GM12875 (cell line): ENCODE measurements around the gene AVEN.
"Not testable (repeated sequence)": the region's sequence is repeated elsewhere in the genome, so short reads cannot be mapped to it uniquely, and the experiment has no call there.

Source experiments
- H3K4me3 ChIP-seq: one replicate; pipeline ENCODE4 v1.5.1; 2011; ENCODE audit warnings: low read depth, low read length, control low read depth
- CTCF ChIP-seq: IDR thresholded peaks from 2 replicates; pipeline ENCODE4 v1.5.1; 2011; ENCODE audit warnings: low read depth, mild to moderate bottlenecking, control low read depth, inconsistent platforms, low read length, moderate library complexity, borderline replicate concordance; ENCODE audit not compliant: insufficient read depth

The AVEN gene

DNA sequence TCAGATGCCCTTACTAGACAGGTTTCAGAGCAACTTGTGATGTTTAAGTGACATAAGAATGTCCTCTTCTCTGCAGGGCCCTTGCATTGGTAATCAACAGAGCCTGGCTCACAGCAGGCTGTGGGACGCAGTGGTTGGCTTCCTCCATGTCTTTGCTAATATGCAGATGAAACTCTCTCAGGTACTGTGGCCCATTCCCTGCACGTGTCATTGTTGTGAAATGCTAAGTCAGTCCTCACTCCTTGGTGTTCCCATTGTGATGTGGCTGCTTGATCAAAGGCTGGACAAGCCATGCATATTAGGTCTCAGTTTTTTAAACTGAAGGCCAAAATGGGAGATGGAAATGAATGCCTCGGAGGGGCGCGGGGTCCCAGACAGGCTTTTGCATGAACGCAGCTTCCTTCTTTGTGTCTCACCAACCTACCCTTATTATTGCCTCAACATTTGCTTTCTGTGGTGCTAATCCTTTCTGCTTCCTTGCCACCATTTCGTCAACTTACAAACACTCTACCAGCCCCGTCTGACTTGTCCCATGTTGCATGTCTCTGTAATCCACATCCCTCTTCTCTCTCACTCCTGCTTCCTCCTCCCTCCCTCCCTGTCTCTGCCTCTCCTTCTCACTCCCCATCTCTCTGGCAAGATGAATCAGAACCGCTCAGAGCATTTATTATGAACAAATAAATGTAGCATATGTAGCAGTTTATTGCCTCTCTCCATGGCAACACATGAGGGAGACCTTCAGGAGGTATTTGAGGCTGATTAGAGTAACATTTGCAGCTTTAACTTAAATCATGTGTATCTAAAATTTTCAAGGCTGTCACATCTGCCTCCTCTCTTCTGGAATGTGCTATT is 203.9 kb downstream of the AVEN start:
- H3K4me3 ChIP-seq: no peak overlapping the region
- TF ChIP-seq CTCF: no peak

DNA sequence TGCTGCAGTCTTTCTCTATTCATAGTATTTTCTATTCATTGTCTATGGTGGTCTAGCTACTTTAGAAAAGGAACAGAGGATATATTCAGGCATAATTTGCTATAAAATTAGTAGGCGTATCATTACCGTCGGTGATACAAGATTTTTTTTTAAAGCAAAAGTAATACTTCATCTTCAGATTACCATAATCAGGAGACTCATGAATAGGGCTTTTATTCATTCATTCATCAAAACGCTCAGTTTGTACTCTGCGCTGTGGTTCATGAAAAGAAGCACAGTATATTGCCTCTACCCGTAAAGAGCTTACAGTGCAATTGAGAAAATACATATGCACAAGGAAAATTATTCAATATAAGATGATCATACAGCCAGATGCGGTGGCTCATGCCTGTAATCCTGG is 207.4 kb downstream of the AVEN start:
- TF ChIP-seq CTCF: no peak
- no peak overlapping the region for H3K4me3 ChIP-seq

DNA sequence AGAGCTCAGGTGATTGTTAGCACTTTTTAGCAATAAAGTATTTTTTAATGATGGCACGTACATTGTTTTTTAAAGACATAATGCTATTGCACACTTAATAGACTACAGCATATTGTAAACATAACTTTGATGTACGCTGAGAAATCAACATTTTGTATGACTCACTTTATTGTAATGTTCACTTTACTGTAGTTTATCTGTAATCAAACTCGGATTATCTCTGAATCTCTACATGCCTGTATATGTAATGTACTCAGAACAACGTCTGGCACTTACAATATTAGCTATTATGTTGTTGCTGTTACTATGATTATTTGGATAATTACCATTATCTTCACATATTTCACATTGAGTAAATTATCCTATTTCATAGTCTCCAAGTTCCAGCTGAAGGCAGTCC is 208.7 kb downstream of the AVEN start:
- TF ChIP-seq CTCF: no peak
- H3K4me3 ChIP-seq: no peak overlapping the region

- H3K4me3 ChIP-seq: no peak overlapping the region
- TF ChIP-seq CTCF: no peak
Measured at GRCh38 chr15:33826201-33826600, 212.8 kb downstream of the AVEN start.

- no peak for TF ChIP-seq CTCF
- no peak overlapping the region for H3K4me3 ChIP-seq
Measured at GRCh38 chr15:33825453-33825852, 213.6 kb downstream of the AVEN start.

GRCh38 chr15:33823119-33823518 is 215.9 kb downstream of the AVEN start:
- TF ChIP-seq CTCF: no peak

DNA sequence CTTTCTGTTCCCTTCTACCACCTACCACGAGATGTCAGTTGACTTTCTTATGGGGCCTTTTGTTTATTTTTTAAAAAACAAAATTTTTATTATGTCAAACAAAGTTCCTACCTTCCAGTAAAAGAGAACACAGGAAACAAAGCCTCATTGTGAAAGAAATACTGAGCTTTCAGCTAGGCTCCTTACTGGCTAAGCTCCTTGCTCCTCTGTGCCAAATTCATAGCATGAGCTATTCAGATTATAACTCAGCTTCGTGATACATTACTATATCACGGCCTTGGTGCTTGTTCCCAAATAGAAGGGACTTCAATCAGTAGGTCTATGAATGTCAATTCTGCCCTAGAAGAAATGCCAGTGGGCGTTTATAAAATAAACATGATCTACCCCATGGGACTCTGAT is 216.5 kb downstream of the AVEN start:
- TF ChIP-seq CTCF: no peak
- no peak overlapping the region for H3K4me3 ChIP-seq

More at GRCh38 chr15:33823119-33823518, 215.9 kb downstream of the AVEN start:
- no peak overlapping the region for H3K4me3 ChIP-seq

DNA sequence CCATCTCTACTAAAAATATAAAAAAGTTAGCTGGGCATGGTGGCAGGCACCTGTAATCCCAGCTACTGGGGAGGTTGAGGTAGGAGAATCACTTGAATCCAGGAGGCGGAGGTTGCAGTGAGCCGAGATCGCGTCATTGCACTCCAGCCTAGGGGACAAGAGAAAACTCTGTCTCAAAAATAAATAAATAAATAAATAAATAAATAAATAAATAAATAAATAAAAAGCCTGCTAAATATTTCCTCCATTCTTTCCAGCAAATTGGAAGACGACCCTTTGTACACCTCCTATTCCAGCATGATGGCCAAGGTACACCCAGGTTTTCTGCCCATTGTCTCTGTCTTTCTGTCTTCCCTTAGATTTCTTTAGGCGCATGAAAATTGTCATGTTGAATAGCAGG is 219.5 kb downstream of the AVEN start:
- not testable (repeated sequence) for H3K4me3 ChIP-seq
